ENCODE data around the gene NOTUM.

- no peak for TF ChIP-seq CTCF (IDR thresholded peaks at IDR 0.05)
- no peak for TF ChIP-seq POLR2A (IDR thresholded peaks at IDR 0.05)
- TF ChIP-seq EP300 (IDR thresholded peaks at IDR 0.05), result no peak
These were observed 57.6 kb downstream of the NOTUM start for GRCh38 chr17:81903415-81903831.
